Stomach smooth muscle (tissue), 2 donors: ENCODE data around the gene CD52.

Experiments used
- H3K27ac ChIP-seq: one replicate; pipeline ENCODE4 v1.7.0; 2013; ENCODE audit warnings: mild to moderate bottlenecking, low read length, inconsistent platforms
- H3K27me3 ChIP-seq, 2 donors: one replicate each; pipeline ENCODE4 v1.7.0; 2013; ENCODE audit warnings: low read length in 2 of 2; ENCODE audit not compliant: insufficient read depth in 2 of 2, control insufficient read depth in 1 of 2
- H3K36me3 ChIP-seq, 2 donors: one replicate each; pipeline ENCODE4 v1.7.0; 2013; ENCODE audit warnings: low read length in 2 of 2; ENCODE audit not compliant: control insufficient read depth in 2 of 2, insufficient read depth in 2 of 2
- H3K4me1 ChIP-seq: one replicate; pipeline ENCODE4 v1.7.0; 2013; ENCODE audit warnings: low read length; ENCODE audit not compliant: control insufficient read depth, insufficient read depth
- H3K4me3 ChIP-seq, 2 donors: one replicate each; pipeline ENCODE4 v1.7.0; 2013; ENCODE audit warnings: low read length in 2 of 2
- H3K9ac ChIP-seq, 2 donors: one replicate each; pipeline ENCODE4 v1.7.0; 2013; ENCODE audit warnings: low read length in 2 of 2, mild to moderate bottlenecking in 1 of 2
- H3K9me3 ChIP-seq, 2 donors: one replicate each; pipeline ENCODE4 v1.7.0; 2013; ENCODE audit warnings: low read length in 2 of 2; ENCODE audit not compliant: control insufficient read depth in 2 of 2
- donor health status: healthy.
- donor health status: Pancreatic carcinoma.

Gene CD52

GRCh38 chr1:26278724-26279455, 38.9 kb upstream of the CD52 start:
- H3K27me3 ChIP-seq = no peaks in the 10 kb centered on the region
- peaks cover 0 to 2% of the 10 kb centered on the region in 2 donors for H3K36me3 ChIP-seq
- peaks cover 60% of the 10 kb centered on the region for H3K4me1 ChIP-seq
- H3K4me3 ChIP-seq = peak overlapping the region; percentile 87 to 91
- no peaks in the 10 kb centered on the region for H3K9me3 ChIP-seq
- peak overlapping the region; percentile 82 for H3K27ac ChIP-seq
- peak overlapping the region; percentile 74 to 88 for H3K9ac ChIP-seq

DNA sequence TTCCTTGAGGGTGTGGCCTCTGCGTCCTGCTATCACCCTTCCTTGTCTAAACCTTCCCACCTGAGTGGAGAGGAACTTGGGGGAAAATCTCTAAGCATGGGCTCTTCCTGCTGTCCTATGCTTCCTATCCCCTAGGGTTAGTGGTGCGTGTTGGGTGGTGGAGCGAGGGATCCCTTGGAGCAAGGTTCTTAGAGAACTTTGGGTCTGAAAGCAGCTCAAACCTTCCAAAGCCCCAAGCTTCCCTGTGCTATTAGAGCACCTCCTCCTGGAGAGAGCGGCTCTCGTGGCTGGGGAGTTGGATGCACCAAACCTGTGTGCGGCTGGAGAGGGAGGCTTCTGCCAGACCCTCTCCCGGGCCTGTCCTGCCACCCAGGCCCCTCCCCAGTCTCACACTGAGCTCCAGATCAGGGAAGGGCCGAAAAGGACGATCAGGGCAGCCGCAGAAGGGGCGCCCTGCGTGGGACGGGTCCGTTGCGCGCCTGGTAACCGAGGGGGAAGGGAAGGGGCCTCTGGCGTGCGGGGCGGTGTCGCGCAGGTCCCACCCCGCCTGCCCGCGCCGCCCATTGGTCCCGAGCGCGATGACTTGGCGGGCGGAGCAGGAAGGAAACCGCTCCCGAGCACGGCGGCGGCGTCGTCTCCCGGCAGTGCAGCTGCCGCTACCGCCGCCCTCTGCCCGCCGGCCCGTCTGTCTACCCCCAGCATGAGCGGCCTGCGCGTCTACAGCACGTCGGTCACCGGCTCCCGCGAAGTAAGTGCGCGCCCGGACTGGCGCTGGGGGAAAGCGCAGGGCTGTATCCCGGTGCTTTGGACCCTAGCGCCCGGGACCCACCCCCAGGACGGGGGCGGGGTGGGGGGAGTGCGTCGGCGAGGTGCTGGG, 38.1 kb upstream of the CD52 start, which contains the start of gene SH3BGRL3:
Gene SH3BGRL3 (plus strand): TSS at position 631 of the 877 bp plus-strand sequence. CDS start 70 bp downstream, at position 701.
- H3K4me3 ChIP-seq = peak within 1 kb of the TSS; percentile 87 to 91
- peak within 1 kb of the TSS; percentile 74 to 88 for H3K9ac ChIP-seq
- H3K27ac ChIP-seq = peak within 1 kb of the TSS; percentile 82
- H3K36me3 ChIP-seq = peaks cover 0 to 2% of the 10 kb centered on the region in 2 donors
- no peaks in the 10 kb centered on the region for H3K9me3 ChIP-seq
- H3K4me1 ChIP-seq = peaks cover 65% of the 10 kb centered on the region
- no peaks in the 10 kb centered on the region for H3K27me3 ChIP-seq

DNA sequence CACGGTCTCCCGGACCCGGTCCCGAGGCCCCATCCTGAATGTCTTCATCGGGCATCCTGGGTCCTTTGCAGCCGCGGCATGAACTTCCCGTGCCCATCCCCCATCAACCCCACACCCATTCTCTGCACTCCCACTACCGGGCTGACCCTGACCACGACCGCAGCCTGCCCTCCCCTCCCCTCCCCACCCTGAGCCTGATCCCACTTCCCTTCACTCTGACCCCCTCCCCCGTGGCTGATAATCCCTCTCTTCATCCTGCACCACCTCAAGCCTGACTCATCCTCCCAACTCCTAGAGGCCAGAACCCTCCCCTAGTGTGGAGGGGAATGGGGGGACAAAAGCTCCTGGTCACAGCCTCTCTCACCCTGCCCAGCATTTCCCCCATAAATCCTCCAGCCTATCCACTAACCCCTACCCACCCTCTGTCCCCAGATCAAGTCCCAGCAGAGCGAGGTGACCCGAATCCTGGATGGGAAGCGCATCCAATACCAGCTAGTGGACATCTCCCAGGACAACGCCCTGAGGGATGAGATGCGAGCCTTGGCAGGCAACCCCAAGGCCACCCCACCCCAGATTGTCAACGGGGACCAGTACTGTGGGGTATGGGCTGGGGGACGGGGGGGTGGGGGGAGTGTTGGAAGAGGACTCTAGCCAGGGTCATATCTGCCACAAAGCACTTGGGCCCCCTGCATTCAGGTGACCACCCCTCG, 37.3 kb upstream of the CD52 start:
- H3K9ac ChIP-seq = peak overlapping the region; percentile 60 to 74

DNA sequence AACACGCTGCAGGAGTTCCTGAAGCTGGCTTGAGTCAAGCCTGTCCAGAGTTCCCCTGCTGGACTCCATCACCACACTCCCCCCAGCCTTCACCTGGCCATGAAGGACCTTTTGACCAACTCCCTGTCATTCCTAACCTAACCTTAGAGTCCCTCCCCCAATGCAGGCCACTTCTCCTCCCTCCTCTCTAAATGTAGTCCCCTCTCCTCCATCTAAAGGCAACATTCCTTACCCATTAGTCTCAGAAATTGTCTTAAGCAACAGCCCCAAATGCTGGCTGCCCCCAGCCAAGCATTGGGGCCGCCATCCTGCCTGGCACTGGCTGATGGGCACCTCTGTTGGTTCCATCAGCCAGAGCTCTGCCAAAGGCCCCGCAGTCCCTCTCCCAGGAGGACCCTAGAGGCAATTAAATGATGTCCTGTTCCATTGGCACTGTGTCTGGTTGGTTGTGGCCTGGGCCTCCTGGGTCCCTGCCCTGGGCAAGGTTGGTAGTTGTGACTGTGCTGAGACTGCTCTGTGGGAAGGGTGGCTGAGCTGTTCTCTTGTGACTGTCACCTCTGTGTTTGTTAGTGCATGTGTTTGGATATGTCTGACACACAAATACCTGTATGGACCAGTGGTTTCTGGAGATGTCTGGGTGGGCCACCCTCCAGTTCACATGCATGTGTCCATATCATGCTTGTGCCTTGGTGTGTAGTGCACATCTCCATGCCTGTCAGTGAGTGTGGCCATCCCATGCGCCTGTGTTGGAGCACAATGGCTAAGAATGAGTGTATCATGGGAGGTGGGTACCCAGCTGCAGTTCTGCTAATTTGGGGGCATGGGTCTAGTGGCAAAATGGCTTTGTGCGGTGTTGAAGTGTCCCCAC, 36.4 kb upstream of the CD52 start:
- H3K4me3 ChIP-seq = peak overlapping the region in 1 of 2 donors; percentile 40
- H3K36me3 ChIP-seq = peaks cover 0 to 2% of the 10 kb centered on the region in 2 donors
- no peak overlapping the region for H3K9ac ChIP-seq
- no peaks in the 10 kb centered on the region for H3K9me3 ChIP-seq
- H3K27me3 ChIP-seq = no peaks in the 10 kb centered on the region
- peaks cover 65% of the 10 kb centered on the region for H3K4me1 ChIP-seq
- H3K27ac ChIP-seq = peak overlapping the region; percentile 82

More for the DNA sequence above, 37.3 kb upstream of the CD52 start:
- H3K4me3 ChIP-seq = peak overlapping the region; percentile 87 to 91
- H3K27ac ChIP-seq = peak overlapping the region; percentile 82
- no peaks in the 10 kb centered on the region for H3K9me3 ChIP-seq
- peaks cover 68% of the 10 kb centered on the region for H3K4me1 ChIP-seq
- peaks cover 0 to 2% of the 10 kb centered on the region in 2 donors for H3K36me3 ChIP-seq
- no peaks in the 10 kb centered on the region for H3K27me3 ChIP-seq

DNA sequence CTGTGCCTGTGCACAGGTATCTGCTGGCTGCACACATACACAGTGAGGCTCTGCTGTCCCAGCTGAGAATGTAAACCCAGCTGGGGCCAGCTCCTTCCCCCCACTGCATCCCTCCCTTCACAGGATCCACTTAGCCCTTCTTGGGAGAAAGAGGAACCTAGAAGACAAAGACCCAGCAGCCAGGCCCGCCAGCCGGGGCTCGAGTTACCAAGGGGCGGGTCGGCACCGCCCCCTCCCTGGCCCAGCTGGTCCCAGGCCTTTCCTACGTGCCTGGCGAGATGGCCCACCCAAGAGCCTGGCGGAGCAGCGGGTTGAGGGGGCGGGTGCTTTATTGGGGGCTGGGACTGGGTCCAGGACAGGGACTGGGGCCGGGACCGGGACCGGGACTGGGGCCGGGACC, 35.8 kb upstream of the CD52 start:
- Histone ChIP-seq H3K9ac (no peak overlapping the region), H3K4me3 (peak overlapping the region in 1 of 2 donors; percentile 40), H3K36me3 (no peaks in the 10 kb centered on the region), H3K27ac (no peak overlapping the region), H3K27me3 (no peaks in the 10 kb centered on the region), H3K9me3 (no peaks in the 10 kb centered on the region), H3K4me1 (peaks cover 61% of the 10 kb centered on the region)

DNA sequence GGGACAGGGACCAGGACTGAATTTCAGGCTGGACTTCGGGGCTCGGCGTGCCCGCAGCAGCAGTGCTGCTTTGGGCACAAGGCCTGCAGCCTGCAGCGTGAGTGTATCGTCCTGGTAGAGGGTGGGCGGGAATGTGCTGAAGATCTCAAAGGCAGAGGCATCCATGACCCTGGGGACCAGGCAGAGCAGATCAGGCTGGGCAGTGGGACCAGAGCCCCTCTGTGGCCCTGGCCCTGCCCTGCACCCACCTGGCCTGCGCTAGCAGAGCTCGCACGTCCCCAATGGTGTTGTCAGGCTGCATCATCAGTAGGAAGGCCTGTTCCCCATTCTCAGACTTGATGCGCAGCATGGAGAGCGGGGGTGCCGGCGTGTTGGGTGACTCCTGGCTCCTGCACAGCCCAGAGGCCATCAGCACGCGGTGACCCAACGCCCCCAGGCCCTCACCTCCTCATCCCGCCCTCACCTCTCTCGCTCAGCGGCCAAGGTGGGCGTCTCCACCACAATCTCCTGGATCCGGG, 35.3 kb upstream of the CD52 start:
- H3K27ac ChIP-seq = no peak overlapping the region
- peaks cover 61% of the 10 kb centered on the region for H3K4me1 ChIP-seq
- H3K4me3 ChIP-seq = no peak overlapping the region
- no peaks in the 10 kb centered on the region for H3K36me3 ChIP-seq
- H3K27me3 ChIP-seq = no peaks in the 10 kb centered on the region
- no peaks in the 10 kb centered on the region for H3K9me3 ChIP-seq
- H3K9ac ChIP-seq = no peak overlapping the region

GRCh38 chr1:26283279-26283853, 34.4 kb upstream of the CD52 start:
- Histone ChIP-seq H3K36me3 (no peaks in the 10 kb centered on the region), H3K27me3 (no peaks in the 10 kb centered on the region), H3K4me1 (peaks cover 53% of the 10 kb centered on the region), H3K27ac (no peak overlapping the region), H3K4me3 (no peak overlapping the region), H3K9ac (no peak overlapping the region), H3K9me3 (no peaks in the 10 kb centered on the region)

DNA sequence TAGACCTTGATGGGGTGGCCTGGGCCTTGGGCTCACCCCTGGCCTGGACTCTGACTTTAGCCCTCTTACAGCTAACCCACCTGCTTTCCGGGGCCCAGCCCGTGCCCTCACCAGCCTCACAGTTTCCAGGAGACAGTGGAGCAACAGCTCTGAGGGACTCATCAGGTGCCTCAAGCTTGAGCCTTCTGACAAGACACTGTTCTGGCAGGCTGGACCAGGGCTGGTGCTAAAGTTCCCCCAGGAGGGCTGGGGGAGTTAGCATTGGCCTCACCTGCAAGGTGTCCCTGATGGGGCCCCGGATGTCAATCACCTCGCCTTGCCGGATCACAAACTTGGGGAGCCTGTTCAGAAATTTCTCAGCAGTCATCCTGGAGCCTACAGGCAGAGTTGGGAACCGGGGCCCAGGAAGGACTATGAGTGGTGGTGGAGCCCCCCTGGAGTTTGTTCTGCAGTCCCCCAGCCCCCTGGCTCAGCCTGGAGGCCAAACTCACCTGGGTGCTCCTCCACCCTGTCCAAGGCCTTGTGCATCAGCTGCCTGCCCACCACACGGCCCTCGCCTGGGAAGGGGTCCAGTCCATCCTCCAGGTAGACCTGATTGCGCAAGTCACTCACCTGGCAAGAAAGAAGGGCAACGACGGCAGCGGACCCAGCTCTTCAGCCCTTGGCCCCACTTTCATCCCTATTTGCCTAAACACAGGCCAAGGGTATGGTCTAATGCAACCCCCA, 33.7 kb upstream of the CD52 start:
- no peak overlapping the region for H3K9ac ChIP-seq
- H3K9me3 ChIP-seq = no peaks in the 10 kb centered on the region
- H3K27ac ChIP-seq = no peak overlapping the region
- H3K4me1 ChIP-seq = peaks cover 51% of the 10 kb centered on the region
- H3K27me3 ChIP-seq = no peaks in the 10 kb centered on the region
- H3K4me3 ChIP-seq = no peak overlapping the region
- no peaks in the 10 kb centered on the region for H3K36me3 ChIP-seq
